GM21360 (cell line): ENCODE data around the gene LIF.

Source experiments
- ATAC-seq: cut with Tn5 transposase; IDR thresholded peaks from one replicate; pipeline ENCODE4 v1.9.1; 2021; ENCODE audit warnings: mild to moderate bottlenecking, moderate library complexity; ENCODE audit not compliant: unreplicated experiment

LIF gene

GRCh38 chr22:30245985-30246813, at the start of gene LIF:
TSS of gene LIF (minus strand) at chr22:30246759. CDS start at chr22:30246695, 64 bp downstream.
- no peak for ATAC-seq

GRCh38 chr22:30296324-30296723, 49.8 kb upstream of the LIF start:
- ATAC-seq = no peak

GRCh38 chr22:30295576-30295975, 49.0 kb upstream of the LIF start:
- no peak for ATAC-seq

GRCh38 chr22:30294830-30295229, 48.3 kb upstream of the LIF start:
- ATAC-seq = no peak

GRCh38 chr22:30294066-30294465, 47.5 kb upstream of the LIF start:
- no peak for ATAC-seq

- ATAC-seq = no peak
These were observed 46.5 kb upstream of the LIF start for GRCh38 chr22:30293026-30293425.

GRCh38 chr22:30292069-30292970, 45.8 kb upstream of the LIF start:
- no peak for ATAC-seq

GRCh38 chr22:30291058-30291892, 44.7 kb upstream of the LIF start:
- ATAC-seq = no peak

GRCh38 chr22:30290342-30291057, 43.9 kb upstream of the LIF start:
- ATAC-seq = no peak

- ATAC-seq = no peak
These were observed 43.4 kb upstream of the LIF start for GRCh38 chr22:30289980-30290313.

GRCh38 chr22:30289141-30289979, 42.8 kb upstream of the LIF start, which contains the start of gene CASTOR1:
TSS of gene CASTOR1 (minus strand) at chr22:30289505. CDS start at chr22:30289497, 8 bp downstream.
- peak; percentile 60 for ATAC-seq

GRCh38 chr22:30288419-30289140, 42.0 kb upstream of the LIF start:
- ATAC-seq = no peak

GRCh38 chr22:30287648-30288418, 41.3 kb upstream of the LIF start:
- no peak for ATAC-seq

- ATAC-seq = no peak
These were observed 40.5 kb upstream of the LIF start for GRCh38 chr22:30286813-30287647.

GRCh38 chr22:30286331-30286730, 39.8 kb upstream of the LIF start:
- ATAC-seq = no peak

- ATAC-seq = no peak
These were observed 39.3 kb upstream of the LIF start for GRCh38 chr22:30285846-30286200.

GRCh38 chr22:30285176-30285845, 38.8 kb upstream of the LIF start:
- no peak for ATAC-seq
